Right atrium auricular region (tissue), 2 donors: Measurements from ENCODE around the gene MRPL49. TPM values are rescaled to one million over a fixed set of nuclear protein-coding genes. Genes with fewer than 3 reads are reported as not detected.

Experiments used
- DNase-seq: peaks from one replicate; pipeline ENCODE4 v3.0.0-alpha.2; 2019; ENCODE audit warnings: low spot score
- H3K27ac ChIP-seq, 2 donors: fragments of 200-600 bp; sonication (generic); 1 replicate in 1 of 2; 2 replicates in 1 of 2; pipeline ENCODE4 v1.5.1; 2016 to 2019
- H3K27me3 ChIP-seq, 2 donors: fragments of 200-600 bp; sonication (generic); one replicate each; pipeline versions ENCODE4 v1.5.1 to v1.6.0; 2017 to 2019
- H3K36me3 ChIP-seq: fragments of 200-600 bp; sonication (generic); one replicate; pipeline ENCODE4 v1.5.1; 2016
- H3K4me1 ChIP-seq, 2 donors: fragments of 200-600 bp; sonication (generic); one replicate each; pipeline versions ENCODE4 v1.5.1 to v1.6.0; 2017 to 2019
- H3K4me3 ChIP-seq, 2 donors: fragments of 200-600 bp; sonication (generic); 1 replicate in 1 of 2; 2 replicates in 1 of 2; pipeline ENCODE4 v1.5.1; 2017 to 2019; ENCODE audit warnings: mild to moderate bottlenecking in 1 of 2, moderate library complexity in 1 of 2
- H3K9me3 ChIP-seq, 2 donors: fragments of 200-600 bp; sonication (generic); one replicate each; pipeline ENCODE4 v1.5.1; 2019
- CTCF ChIP-seq, 2 donors: fragments of 200-600 bp; sonication (generic); IDR thresholded peaks; one replicate each; pipeline ENCODE4 v1.5.1; 2019; ENCODE audit warnings: antibody characterized with exemption in 2 of 2
- total RNA-seq, 2 donors: library from RNA; depleted of rRNA; stranded (reverse); fragments of >200 nt; gene quantifications; one replicate each; pipeline ENCODE4 v1.1.0, GENCODE V29; 2016

Gene MRPL49
- total RNA-seq, 2 donors from 2014 or later, result 38.8 to 47.8 TPM

GRCh38 chr11:65087216-65087615, 34.9 kb upstream of the MRPL49 start:
- H3K36me3 ChIP-seq, result peaks cover 24% of the 10 kb centered on the region
- H3K9me3 ChIP-seq, result no peaks in the 10 kb centered on the region
- DNase-seq, result no peak
- H3K4me1 ChIP-seq, result peaks cover 0 to 24% of the 10 kb centered on the region in 2 donors
- H3K27me3 ChIP-seq, result no peaks in the 10 kb centered on the region
- no peak for TF ChIP-seq CTCF (IDR thresholded peaks at IDR 0.05)
- H3K4me3 ChIP-seq, result no peak overlapping the region
- no peak overlapping the region for H3K27ac ChIP-seq

GRCh38 chr11:65087827-65088226, 34.3 kb upstream of the MRPL49 start:
- Histone ChIP-seq H3K4me3 (no peak overlapping the region), H3K36me3 (peaks cover 24% of the 10 kb centered on the region), H3K9me3 (no peaks in the 10 kb centered on the region), H3K4me1 (peaks cover 0 to 24% of the 10 kb centered on the region in 2 donors), H3K27ac (no peak overlapping the region), H3K27me3 (no peaks in the 10 kb centered on the region)
- DNase-seq, result no peak
- no peak for TF ChIP-seq CTCF (IDR thresholded peaks at IDR 0.05)

- H3K4me3 ChIP-seq, result no peak overlapping the region
- TF ChIP-seq CTCF (IDR thresholded peaks at IDR 0.05), result no peak
- no peaks in the 10 kb centered on the region for H3K27me3 ChIP-seq
- H3K27ac ChIP-seq, result no peak overlapping the region
- no peaks in the 10 kb centered on the region for H3K9me3 ChIP-seq
- H3K36me3 ChIP-seq, result peaks cover 24% of the 10 kb centered on the region
- H3K4me1 ChIP-seq, result peaks cover 0 to 12% of the 10 kb centered on the region in 2 donors
- DNase-seq, result no peak
These were observed 32.5 kb upstream of the MRPL49 start for GRCh38 chr11:65089621-65090020.

- no peak overlapping the region for H3K4me3 ChIP-seq
- no peaks in the 10 kb centered on the region for H3K27me3 ChIP-seq
- no peak for TF ChIP-seq CTCF (IDR thresholded peaks at IDR 0.05)
- DNase-seq, result no peak
- H3K36me3 ChIP-seq, result peaks cover 24% of the 10 kb centered on the region
- no peak overlapping the region for H3K27ac ChIP-seq
- no peaks in the 10 kb centered on the region for H3K9me3 ChIP-seq
- peaks cover 0 to 5% of the 10 kb centered on the region in 2 donors for H3K4me1 ChIP-seq
These were observed 31.5 kb upstream of the MRPL49 start for GRCh38 chr11:65090628-65091027.

- Histone ChIP-seq H3K4me3 (peak overlapping the region in 1 of 2 donors; percentile 86), H3K36me3 (no peaks in the 10 kb centered on the region), H3K27ac (peak overlapping the region in 1 of 2 donors; percentile 96), H3K9me3 (no peaks in the 10 kb centered on the region), H3K27me3 (no peaks in the 10 kb centered on the region), H3K4me1 (peaks cover 0 to 17% of the 10 kb centered on the region in 2 donors)
- no peak for TF ChIP-seq CTCF (IDR thresholded peaks at IDR 0.05)
- DNase-seq, result no peak
These were observed 26.7 kb upstream of the MRPL49 start for GRCh38 chr11:65095427-65095826.
